GM18907 (cell line): ENCODE data around the gene CHSY3.

Source experiments
- ATAC-seq: cut with Tn5 transposase; IDR thresholded peaks from one replicate; pipeline ENCODE4 v1.9.1; 2021; ENCODE audit warnings: mild to moderate bottlenecking, moderate library complexity; ENCODE audit not compliant: unreplicated experiment

Gene CHSY3

GRCh38 chr5:129945028-129945427 is 40.8 kb downstream of the CHSY3 start:
- ATAC-seq = no peak

DNA sequence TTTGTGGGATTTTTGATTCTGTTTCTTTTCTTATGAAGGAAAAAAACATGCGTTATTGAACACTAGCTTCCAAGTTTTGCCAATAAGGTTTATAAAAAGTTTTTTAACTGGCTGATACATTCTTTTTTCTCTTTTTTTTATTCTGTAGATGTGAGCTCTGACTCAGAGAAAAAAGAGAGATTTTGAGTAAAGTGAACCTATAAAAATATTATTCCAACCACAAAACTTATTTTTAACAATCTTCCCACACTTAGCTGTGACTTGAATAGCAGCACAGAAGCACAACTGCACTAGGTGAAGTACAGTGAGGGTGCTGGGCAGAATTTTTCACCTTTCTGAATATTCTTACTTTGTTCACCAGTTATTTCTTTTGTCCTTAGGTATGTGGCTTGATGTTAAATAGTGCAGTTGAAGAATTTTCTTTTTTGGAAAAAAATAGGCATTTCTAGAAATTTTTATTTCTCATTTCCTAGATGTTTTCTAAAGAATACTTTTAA is 41.6 kb downstream of the CHSY3 start:
- ATAC-seq = no peak

GRCh38 chr5:129951039-129951438 is 46.8 kb downstream of the CHSY3 start:
- ATAC-seq = no peak

DNA sequence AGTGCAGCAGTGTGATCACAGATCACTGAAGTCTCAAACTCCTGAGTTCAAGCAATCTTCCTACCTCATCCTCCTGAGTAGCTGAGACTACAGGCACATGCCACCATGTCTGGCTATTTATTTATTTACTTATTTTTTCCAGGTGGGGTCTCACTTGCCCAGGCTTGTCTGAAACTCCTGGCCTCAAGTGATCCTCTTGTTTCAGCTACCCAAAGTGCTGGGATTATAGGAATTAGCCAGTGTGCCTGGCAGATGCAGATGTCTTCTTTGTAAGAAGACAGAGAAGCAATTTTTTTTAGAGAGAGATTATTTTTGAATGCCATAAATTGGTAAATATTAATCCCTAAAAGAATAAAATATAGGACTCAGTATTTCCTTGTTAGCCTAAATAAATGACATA is 54.3 kb downstream of the CHSY3 start:
- no peak for ATAC-seq

DNA sequence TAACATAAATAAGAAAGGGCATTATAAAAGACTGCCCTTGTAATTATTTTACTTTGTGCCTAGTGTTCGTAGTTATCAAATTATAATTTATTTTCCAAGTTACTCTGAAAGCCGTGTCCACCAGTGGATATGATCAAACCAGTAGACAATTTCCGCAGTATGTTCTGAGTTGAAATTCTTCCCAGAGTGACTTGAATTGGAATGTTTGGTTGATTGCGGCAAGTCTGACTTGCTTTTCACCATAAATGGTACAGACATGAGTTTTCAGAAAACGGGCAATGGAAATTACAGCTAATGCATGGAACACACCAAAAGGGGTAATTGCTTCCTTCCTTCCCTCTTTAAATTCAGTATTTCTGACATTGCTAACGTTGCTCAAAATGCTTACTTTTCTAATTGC is 56.6 kb downstream of the CHSY3 start:
- no peak for ATAC-seq

- no peak for ATAC-seq
Measured at GRCh38 chr5:129962506-129962905, 58.2 kb downstream of the CHSY3 start.

GRCh38 chr5:129963359-129963758 is 59.1 kb downstream of the CHSY3 start:
- no peak for ATAC-seq

DNA sequence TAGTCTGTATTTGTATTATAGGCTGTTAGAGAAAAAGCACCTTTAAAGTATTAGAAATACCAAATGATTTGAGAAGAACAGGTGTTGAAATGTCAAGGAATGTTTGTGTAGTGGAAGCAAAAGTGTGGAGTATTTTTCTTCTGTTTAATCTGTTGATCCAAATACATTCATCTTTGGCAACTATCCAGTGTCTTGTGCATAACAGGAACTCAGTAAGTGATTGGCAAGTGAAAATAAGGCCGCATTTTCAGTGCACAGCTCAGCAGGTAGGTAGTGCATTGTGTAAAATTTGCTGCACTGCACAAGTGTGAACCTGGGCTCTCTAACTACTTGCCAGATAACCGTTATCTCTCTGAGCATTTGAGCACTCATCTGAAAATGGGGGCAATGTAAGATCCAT is 61.8 kb downstream of the CHSY3 start:
- no peak for ATAC-seq

DNA sequence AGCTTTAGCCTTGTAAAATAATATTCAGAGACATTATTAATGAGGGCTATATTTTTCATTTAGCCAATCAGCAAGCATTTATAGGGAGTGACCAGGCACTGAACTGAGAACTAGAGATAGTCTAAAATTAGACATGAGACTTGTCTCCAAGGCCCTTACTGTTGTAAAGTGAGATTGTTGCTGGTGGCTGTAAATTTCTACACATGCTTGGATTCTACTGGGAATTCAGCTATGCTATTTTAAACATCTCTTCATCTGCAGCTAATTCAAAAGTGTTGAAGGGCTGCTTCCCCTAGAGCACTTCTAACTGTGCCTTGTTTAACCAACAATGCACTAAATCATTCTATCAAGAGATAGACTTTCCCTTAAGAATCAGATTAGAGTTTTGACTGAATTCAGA is 67.4 kb downstream of the CHSY3 start:
- no peak for ATAC-seq

- ATAC-seq = no peak
Measured at GRCh38 chr5:129972465-129973141, 68.3 kb downstream of the CHSY3 start.

DNA sequence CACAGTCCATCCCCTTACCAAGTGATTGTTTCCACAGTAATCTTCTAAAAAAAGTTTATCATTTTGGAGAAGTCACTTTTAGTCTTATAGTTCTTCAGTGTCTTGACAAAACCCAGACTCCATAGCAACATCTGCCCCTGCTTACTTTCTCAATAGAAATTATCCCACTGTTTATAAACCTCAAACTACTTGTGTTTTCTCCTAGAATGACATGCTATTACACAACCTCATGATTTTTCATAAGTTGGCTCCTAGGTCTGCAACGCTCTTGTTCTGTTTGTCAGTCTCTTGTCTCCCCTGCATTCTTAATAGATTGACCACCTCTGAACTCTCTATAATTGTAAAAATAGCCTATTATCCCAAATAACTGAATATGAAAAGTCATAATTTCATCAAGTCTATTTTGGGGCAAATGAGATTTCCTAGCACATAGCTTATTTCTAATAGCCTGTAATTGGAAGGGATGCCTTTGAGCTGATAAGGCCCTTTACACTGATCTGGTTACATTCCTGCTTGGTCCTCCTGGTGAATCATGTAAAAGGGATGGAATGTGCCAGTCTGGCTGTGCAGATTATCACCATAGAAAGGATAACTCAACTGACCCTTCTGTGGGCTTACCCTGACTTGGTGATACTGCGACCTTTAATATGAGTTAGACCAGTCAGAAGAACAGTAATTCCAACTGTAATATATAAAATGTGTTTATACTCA is 69.6 kb downstream of the CHSY3 start:
- ATAC-seq = no peak

DNA sequence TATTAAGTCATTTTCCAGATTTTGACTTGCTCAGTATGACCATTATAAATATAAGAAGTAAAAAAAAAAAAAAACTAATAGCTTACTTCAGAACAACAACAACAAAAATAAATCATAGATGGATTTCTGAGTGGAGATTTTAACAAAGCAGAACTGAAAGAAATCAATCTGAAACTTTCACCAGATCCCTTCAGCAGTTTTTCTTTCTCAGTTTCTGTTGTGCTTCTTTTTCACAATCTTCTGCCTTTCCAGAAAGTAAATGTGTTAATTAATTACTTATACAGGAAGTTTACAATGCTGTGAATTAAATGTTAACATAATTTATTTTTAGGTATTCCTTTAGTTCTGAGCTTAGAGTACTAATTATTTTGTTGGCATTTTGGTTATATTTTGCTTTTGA is 73.5 kb downstream of the CHSY3 start:
- ATAC-seq = peak; percentile 92

DNA sequence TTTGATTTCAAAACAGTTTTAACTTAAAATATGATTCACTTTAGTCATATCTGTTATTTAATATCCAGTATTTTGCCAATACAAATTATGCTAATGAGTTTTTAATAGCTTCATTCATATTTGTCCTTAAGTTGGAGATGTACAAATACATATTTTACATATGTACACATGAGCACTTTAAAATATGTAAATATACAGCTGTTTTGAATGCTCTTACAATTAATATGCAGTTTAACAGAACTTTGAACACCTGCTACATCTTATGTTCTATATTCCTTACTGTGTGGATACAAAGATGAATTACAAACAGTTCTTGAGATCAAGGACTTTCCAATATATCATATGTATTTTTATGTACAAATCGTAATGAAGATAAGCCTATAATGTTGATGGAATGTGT is 74.0 kb downstream of the CHSY3 start:
- ATAC-seq = no peak

DNA sequence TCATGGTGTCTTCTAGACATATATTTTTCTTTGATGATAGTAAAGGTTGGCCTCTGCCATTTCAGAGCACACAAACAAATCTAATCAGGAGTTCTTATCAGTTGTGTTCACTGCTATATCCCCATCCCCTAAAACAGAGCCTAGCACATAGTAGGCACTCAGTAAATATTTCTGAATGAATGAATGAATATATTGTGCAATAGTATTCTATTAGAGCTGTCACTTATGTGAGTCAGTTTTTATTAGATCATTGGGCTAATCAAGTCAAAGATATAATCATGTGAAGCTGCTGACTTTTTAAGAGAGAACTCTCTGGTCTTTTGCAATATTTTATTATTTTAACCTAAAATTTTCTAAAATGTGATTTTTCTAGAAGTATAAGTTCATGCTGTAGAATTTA is 84.2 kb downstream of the CHSY3 start:
- ATAC-seq = no peak

DNA sequence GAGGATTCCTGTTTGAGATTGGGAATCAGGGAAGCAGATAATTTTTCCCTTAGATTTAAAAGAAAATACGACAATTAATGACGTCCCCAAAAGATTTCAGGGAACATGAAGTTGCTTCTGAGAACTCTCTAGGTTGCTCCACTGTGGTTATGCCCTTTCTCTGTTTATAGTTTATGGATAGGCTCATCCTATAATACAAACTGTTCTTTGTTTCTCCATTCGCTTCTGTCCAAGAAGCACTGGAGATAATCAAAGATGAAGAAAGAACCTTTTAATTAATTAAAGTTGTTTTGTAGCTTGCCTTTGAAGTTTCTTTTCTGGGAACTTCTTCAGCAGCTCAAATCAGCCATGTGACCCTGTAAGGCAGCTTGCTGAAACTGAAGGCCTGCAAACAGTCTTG is 87.5 kb downstream of the CHSY3 start:
- ATAC-seq = no peak

GRCh38 chr5:129996896-129997295 is 92.6 kb downstream of the CHSY3 start:
- ATAC-seq = no peak

DNA sequence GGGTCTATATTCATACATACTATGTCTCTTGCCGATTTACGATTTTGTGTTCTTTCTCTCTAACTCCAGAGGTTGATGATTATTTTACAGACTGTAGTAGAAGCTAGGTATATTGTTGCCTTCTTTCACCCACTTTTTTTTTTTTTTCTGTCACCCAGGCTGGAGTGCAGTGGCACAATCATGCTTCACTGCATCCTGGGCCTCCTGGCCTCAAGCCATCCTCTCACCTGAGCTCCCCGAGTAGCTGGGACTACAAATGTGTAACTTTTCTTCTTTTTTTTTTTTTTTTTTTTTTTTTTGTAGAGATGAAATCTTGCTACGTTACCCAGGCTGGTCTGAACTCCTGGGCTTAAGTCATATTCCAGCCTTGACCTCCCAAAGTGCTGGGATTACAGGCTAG is 96.2 kb downstream of the CHSY3 start:
- ATAC-seq = no peak

GRCh38 chr5:130002183-130002582 is 97.9 kb downstream of the CHSY3 start:
- ATAC-seq = no peak

DNA sequence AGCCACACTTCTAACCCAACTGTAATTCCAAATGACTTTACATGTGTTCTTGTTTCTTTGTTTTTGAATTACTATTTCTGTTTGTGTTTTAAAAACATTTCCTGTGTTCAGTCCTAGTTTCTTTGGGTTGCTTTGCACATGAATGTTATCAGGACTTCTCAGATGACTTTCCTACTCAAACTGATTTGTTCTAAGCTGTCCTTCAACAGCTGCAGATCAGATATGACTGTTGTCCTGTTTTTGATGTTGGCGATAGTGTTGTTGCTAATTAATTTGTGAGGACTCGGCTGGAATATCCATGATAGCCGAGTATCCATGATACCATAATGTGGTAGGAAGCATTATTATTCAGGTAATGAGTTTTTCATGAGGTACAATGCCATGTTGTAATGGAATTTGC is 98.6 kb downstream of the CHSY3 start:
- no peak for ATAC-seq

DNA sequence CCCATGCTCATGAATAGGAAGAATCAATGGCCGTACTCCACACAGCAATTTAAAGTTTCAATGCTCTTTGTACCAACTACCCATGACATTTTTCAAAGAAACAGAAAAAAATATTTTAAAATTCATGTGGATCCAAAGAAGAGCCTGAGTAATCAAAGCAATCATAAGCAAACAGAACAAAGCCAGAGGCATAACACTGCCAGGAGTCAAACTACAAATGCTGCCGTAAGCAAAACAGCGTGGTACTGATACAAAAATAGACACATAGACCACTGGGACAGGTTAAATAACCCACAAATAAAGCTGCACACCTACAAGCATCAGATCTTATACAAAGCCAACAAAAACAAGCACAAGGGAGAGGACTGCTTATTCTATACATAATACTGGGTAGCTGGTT is 107.7 kb downstream of the CHSY3 start:
- ATAC-seq = no peak

- ATAC-seq = no peak
Measured at GRCh38 chr5:130017173-130017572, 112.9 kb downstream of the CHSY3 start.

DNA sequence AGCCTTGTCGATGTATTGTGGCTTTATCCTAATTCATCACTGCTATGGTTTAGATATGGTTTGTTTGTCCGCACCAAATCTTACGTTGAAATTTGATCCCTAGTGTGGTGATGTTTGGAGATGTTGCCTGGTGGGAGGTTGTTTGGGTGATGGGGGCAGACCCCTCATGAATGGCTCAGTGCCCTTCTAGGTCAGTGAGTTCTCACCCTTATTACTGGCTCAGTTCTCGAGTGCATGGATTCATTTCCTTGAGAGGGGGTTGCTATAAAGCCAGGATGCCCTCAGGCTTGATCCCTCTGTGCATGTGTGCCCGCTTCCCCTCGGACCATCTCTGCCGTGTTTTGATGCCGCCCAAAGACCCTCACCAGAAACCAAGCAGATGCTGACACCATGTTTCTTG is 114.4 kb downstream of the CHSY3 start:
- no peak for ATAC-seq

GRCh38 chr5:130021000-130021399 is 116.7 kb downstream of the CHSY3 start:
- no peak for ATAC-seq
